Neutrophil (primary cell): ENCODE measurements around the gene CCDC88A.
"Not testable (repeated sequence)": the region's sequence is repeated elsewhere in the genome, so short reads cannot be mapped to it uniquely, and the experiment has no call there.

Experiments used
- H3K27ac ChIP-seq: fragments of 200-600 bp; sonication (generic); 2 replicates; pipeline ENCODE4 v1.5.1; 2016; ENCODE audit warnings: mild to moderate bottlenecking, moderate library complexity
- H3K27me3 ChIP-seq: fragments of 200-600 bp; sonication (generic); 2 replicates; pipeline ENCODE4 v1.6.0; 2016; ENCODE audit warnings: mild to moderate bottlenecking
- H3K36me3 ChIP-seq: fragments of 200-600 bp; sonication (generic); 2 replicates; pipeline ENCODE4 v1.5.1; 2017
- H3K4me1 ChIP-seq, 2 experiments: fragments of 200-600 bp in 1 of 2; sonication (generic) in 1 of 2; 1 replicate in 1 of 2; 2 replicates in 1 of 2; pipeline versions ENCODE4 v1.5.1 to v1.6.1; 2013 to 2016; ENCODE audit warnings: low read depth in 1 of 2, low read length in 1 of 2, mild to moderate bottlenecking in 1 of 2, moderate library complexity in 1 of 2; ENCODE audit not compliant: control insufficient read depth in 1 of 2, insufficient read depth in 1 of 2
- H3K4me3 ChIP-seq, 2 experiments: fragments of 200-600 bp in 1 of 2; sonication (generic) in 1 of 2; 1 replicate in 1 of 2; 2 replicates in 1 of 2; pipeline ENCODE4 v1.5.1; 2013 to 2016; ENCODE audit warnings: low read depth in 1 of 2, low read length in 1 of 2, mild to moderate bottlenecking in 1 of 2, moderate library complexity in 1 of 2
- H3K9me3 ChIP-seq: fragments of 200-600 bp; sonication (generic); 2 replicates; pipeline ENCODE4 v1.5.1; 2016
- CTCF ChIP-seq: fragments of 200-600 bp; sonication (generic); IDR thresholded peaks from 2 replicates; pipeline ENCODE4 v1.5.1; 2016; ENCODE audit warnings: antibody characterized with exemption

The CCDC88A gene

GRCh38 chr2:55242617-55243016 is 177.0 kb downstream of the CCDC88A start:
- H3K36me3 ChIP-seq, result peaks cover 49% of the 10 kb centered on the region

GRCh38 chr2:55241582-55241981 is 178.1 kb downstream of the CCDC88A start:
- H3K27me3 ChIP-seq, H3K4me3 ChIP-seq, H3K27ac ChIP-seq, H3K4me1 ChIP-seq, H3K9me3 ChIP-seq: not testable (repeated sequence)
- H3K36me3 ChIP-seq, result peaks cover 48% of the 10 kb centered on the region

More at GRCh38 chr2:55242617-55243016, 177.0 kb downstream of the CCDC88A start:
- H3K9me3 ChIP-seq, result no peaks in the 10 kb centered on the region
- no peaks in the 10 kb centered on the region for H3K4me1 ChIP-seq
- no peak for TF ChIP-seq CTCF
- H3K27me3 ChIP-seq, result no peaks in the 10 kb centered on the region
- H3K4me3 ChIP-seq, result no peak overlapping the region
- H3K27ac ChIP-seq, result no peak overlapping the region

DNA sequence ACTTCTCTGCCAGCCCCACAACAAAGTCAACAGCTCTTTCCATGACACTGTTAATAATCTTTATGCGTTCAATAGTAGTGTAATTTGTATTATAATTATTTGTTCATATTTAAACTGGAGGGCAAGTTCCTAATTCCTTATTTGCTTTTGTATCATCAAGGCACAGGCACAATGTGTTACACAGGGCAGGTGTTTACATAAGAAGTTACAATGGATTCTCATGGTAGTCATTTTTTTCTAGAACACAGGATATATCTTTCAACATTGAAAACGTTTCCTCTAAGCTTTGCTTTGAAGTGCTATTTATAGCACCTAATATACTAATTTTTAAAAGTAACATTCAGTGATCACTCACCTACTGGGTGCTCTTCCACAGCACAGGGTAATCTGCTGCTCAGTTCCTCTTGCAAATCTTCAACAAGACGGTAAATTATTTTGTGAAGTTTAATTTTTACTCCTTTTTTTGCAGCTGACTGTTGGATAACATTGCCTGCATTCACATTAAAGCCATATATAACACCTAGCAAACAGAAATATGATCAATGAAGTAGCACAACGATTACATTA is 179.9 kb downstream of the CCDC88A start:
- TF ChIP-seq CTCF, result no peak
- no peak overlapping the region for H3K4me3 ChIP-seq
- no peaks in the 10 kb centered on the region for H3K27me3 ChIP-seq
- no peaks in the 10 kb centered on the region for H3K9me3 ChIP-seq
- H3K4me1 ChIP-seq, result no peaks in the 10 kb centered on the region
- H3K36me3 ChIP-seq, result peaks cover 52% of the 10 kb centered on the region
- no peak overlapping the region for H3K27ac ChIP-seq
